ENCODE measurements around the gene PLK1. TPM values are rescaled to one million over a fixed set of nuclear protein-coding genes. Genes with fewer than 3 reads are reported as not detected.

The PLK1 gene
- total and polyA plus RNA-seq, 2 of the 13 experiments (the other 11 are each of a cell fraction or from before 2014, with no cell fraction given): 71.5 to 76.3 TPM

GRCh38 chr16:23640931-23641765, 37.5 kb upstream of the PLK1 start, which contains the start of the genes DCTN5 and PALB2 (continued):
- TF ChIP-seq POGK (CRISPR knock-in tag; conservative IDR thresholded peaks at IDR 0.05): peak; percentile 98
- TF ChIP-seq PAXIP1 (CRISPR knock-in tag; conservative IDR thresholded peaks at IDR 0.05): peak; percentile 60
- peak; percentile 28 for TF ChIP-seq SKI (IDR thresholded peaks at IDR 0.05; ENCODE audit: partially characterized antibody)
- TF ChIP-seq MXD4 (CRISPR knock-in tag; IDR thresholded peaks at IDR 0.05): peak; percentile 97
- 0 out of 2 replicates have a peak, but pooled peaks have one; percentile 20 for TF ChIP-seq HMG20A (CRISPR knock-in tag; IDR thresholded peaks at IDR 0.05; ENCODE audit: borderline replicate concordance)
- peak; percentile 99 for TF ChIP-seq SRF (IDR thresholded peaks at IDR 0.05; ENCODE audit: low read depth, low read length)
- TF ChIP-seq RAD51 (IDR thresholded peaks at IDR 0.05; ENCODE audit: borderline replicate concordance): peak; percentile 72
- TF ChIP-seq ZNF737 (CRISPR knock-in tag; IDR thresholded peaks at IDR 0.05; ENCODE audit: borderline replicate concordance): peak; percentile 74; the same call in 1 of the 2 replicates
- TF ChIP-seq TFDP2 (CRISPR knock-in tag; IDR thresholded peaks at IDR 0.05): peak; percentile 99
- TF ChIP-seq AGO1 (IDR thresholded peaks at IDR 0.05; ENCODE audit: low read depth, low read length, poor library complexity, severe bottlenecking): no peak
- TF ChIP-seq ZSCAN9 (CRISPR knock-in tag; IDR thresholded peaks at IDR 0.05; ENCODE audit: borderline replicate concordance): peak; percentile 85
- peak; percentile 88; the same call in 1 of the 2 replicates for TF ChIP-seq AHR (CRISPR knock-in tag; IDR thresholded peaks at IDR 0.05)
- TF ChIP-seq ZNF660 (CRISPR knock-in tag; IDR thresholded peaks at IDR 0.05; ENCODE audit: borderline replicate concordance, low read depth): peak; percentile 64; the same call in 1 of the 2 replicates
- peak; percentile 64 for TF ChIP-seq DZIP1 (CRISPR knock-in tag; IDR thresholded peaks at IDR 0.05)
- peak; percentile 99 for TF ChIP-seq DMAP1 (CRISPR knock-in tag; IDR thresholded peaks at IDR 0.05)
- TF ChIP-seq ZC3H13 (CRISPR knock-in tag; IDR thresholded peaks at IDR 0.05): 0 out of 2 replicates have a peak, but pooled peaks have one; percentile 73
- TF ChIP-seq ZNF547 (CRISPR knock-in tag; IDR thresholded peaks at IDR 0.05): peak; percentile 98

All from HepG2 (cell line).